GM12878 (cell line): ENCODE measurements around the gene HSBP1L1. TPM values are rescaled to one million over a fixed set of nuclear protein-coding genes. Genes with fewer than 3 reads are reported as not detected.

Source experiments
- BMI1 ChIP-seq: fragments of 450-650 bp; IDR thresholded peaks from 2 replicates; pipeline ENCODE4 v1.6.1; 2016; ENCODE audit warnings: mild to moderate bottlenecking, moderate library complexity, borderline replicate concordance
- CREB1 ChIP-seq: IDR thresholded peaks from 2 replicates; pipeline ENCODE4 v1.6.1; 2012; ENCODE audit warnings: low read depth, mild to moderate bottlenecking, inconsistent platforms
- DPF2 ChIP-seq: fragments of 450-650 bp; IDR thresholded peaks from 2 replicates; pipeline ENCODE4 v1.6.1; 2017; ENCODE audit warnings: mild to moderate bottlenecking
- FOS ChIP-seq: IDR thresholded peaks from 3 replicates; pipeline ENCODE4 v1.6.1; 2011; ENCODE audit warnings: borderline replicate concordance; ENCODE audit not compliant: insufficient read length; ENCODE audit errors: extremely low read depth
- FOXK2 ChIP-seq: fragments of 450-650 bp; IDR thresholded peaks from 2 replicates; pipeline ENCODE4 v1.6.1; 2017; ENCODE audit warnings: mild to moderate bottlenecking, moderate library complexity
- LARP7 ChIP-seq: fragments of 450-650 bp; IDR thresholded peaks from 2 replicates; pipeline ENCODE4 v1.6.1; 2017; ENCODE audit warnings: mild to moderate bottlenecking
- MEF2A ChIP-seq: IDR thresholded peaks from 2 replicates; pipeline ENCODE4 v1.6.1; 2011; ENCODE audit warnings: low read depth, mild to moderate bottlenecking, low read length, moderate library complexity; ENCODE audit not compliant: insufficient read depth
- MXI1 ChIP-seq: fragments of 150-350 bp; IDR thresholded peaks from 2 replicates; pipeline ENCODE4 v1.6.1; 2011; ENCODE audit warnings: low read depth, mild to moderate bottlenecking, inconsistent platforms, low read length, improper control_type of control experiment
- NR2C1 ChIP-seq: fragments of 450-650 bp; IDR thresholded peaks from 2 replicates; pipeline ENCODE4 v1.6.1; 2017; ENCODE audit warnings: antibody characterized with exemption, mild to moderate bottlenecking, moderate library complexity
- PAX5 ChIP-seq: IDR thresholded peaks from 2 replicates; pipeline ENCODE4 v1.6.1; 2011; ENCODE audit warnings: low read depth, low read length, borderline replicate concordance
- RBBP5 ChIP-seq: fragments of 200-600 bp; sonication (generic); conservative IDR thresholded peaks from 2 replicates; pipeline ENCODE4 v1.6.1; 2016
- SMC3 ChIP-seq: IDR thresholded peaks from 2 replicates; pipeline ENCODE4 v1.6.1; 2011; ENCODE audit warnings: low read length, improper control_type of control experiment, borderline replicate concordance
- TCF12 ChIP-seq: IDR thresholded peaks from 2 replicates; pipeline ENCODE4 v1.6.1; 2011; ENCODE audit warnings: low read depth, mild to moderate bottlenecking, low read length
- TCF7 ChIP-seq: IDR thresholded peaks from 2 replicates; pipeline ENCODE4 v1.6.1; 2014; ENCODE audit warnings: antibody characterized with exemption, borderline replicate concordance
- polyA plus RNA-seq, 11 experiments: library from polyadenylated mRNA; depleted of rRNA in 4 of 11; unstranded in 6 of 11; stranded (reverse) in 5 of 11; fragments of >200 nt; fragmentation: Nextera tagmentation in 4 of 11; fragmentation: Illumina TruSeq in 1 of 11; extraction: Ambion mirVana in 4 of 11; extraction: Trizol in 1 of 11; gene quantifications; 1 replicate in 1 of 11; 2 replicates in 10 of 11; pipeline versions ENCODE4 v1.2.1 to v1.2.3, GENCODE V29; 2011 to 2016; ENCODE audit warnings: inconsistent platforms in 2 of 11, missing spikeins in 2 of 11, low read depth in 1 of 11
- total RNA-seq, 4 experiments: library from RNA; depleted of rRNA in 3 of 4; stranded (reverse); fragments of >200 nt in 3 of 4; fragmentation: Illumina TruSeq in 1 of 4; extraction: Trizol in 1 of 4; gene quantifications; 2 replicates each; pipeline versions ENCODE4 v1.2.1 to v1.2.3, GENCODE V29; 2013 to 2021
- TF ChIP-seq, protein P1 (sequence below): IDR thresholded peaks from 2 replicates; pipeline ENCODE4 v1.6.1; 2012; ENCODE audit warnings: low read length, inconsistent platforms
- TF ChIP-seq, protein P2 (sequence below): fragments of 450-650 bp; conservative IDR thresholded peaks from 2 replicates; pipeline ENCODE4 v1.6.1; 2017; ENCODE audit warnings: mild to moderate bottlenecking, moderate library complexity
- TF ChIP-seq, protein P3 (sequence below): fragments of 450-650 bp; IDR thresholded peaks from 2 replicates; pipeline ENCODE4 v1.6.1; 2017; ENCODE audit warnings: mild to moderate bottlenecking, moderate library complexity
- TF ChIP-seq, protein P4 (sequence below): fragments of 450-650 bp; IDR thresholded peaks from 2 replicates; pipeline ENCODE4 v1.6.1; 2017; ENCODE audit warnings: borderline replicate concordance
- TF ChIP-seq, protein P5 (sequence below): IDR thresholded peaks from 2 replicates; pipeline ENCODE4 v1.6.1; 2011; ENCODE audit warnings: borderline replicate concordance, low read depth, mild to moderate bottlenecking, moderate library complexity, low read length; ENCODE audit not compliant: insufficient read depth, poor library complexity, severe bottlenecking

HSBP1L1 gene
- total and polyA plus RNA-seq, 10 of the 15 experiments (the other 5 are each of a cell fraction or from before 2014, with no cell fraction given): 0.97 to 14.0 (median 6.9) TPM; not detected in 1

DNA sequence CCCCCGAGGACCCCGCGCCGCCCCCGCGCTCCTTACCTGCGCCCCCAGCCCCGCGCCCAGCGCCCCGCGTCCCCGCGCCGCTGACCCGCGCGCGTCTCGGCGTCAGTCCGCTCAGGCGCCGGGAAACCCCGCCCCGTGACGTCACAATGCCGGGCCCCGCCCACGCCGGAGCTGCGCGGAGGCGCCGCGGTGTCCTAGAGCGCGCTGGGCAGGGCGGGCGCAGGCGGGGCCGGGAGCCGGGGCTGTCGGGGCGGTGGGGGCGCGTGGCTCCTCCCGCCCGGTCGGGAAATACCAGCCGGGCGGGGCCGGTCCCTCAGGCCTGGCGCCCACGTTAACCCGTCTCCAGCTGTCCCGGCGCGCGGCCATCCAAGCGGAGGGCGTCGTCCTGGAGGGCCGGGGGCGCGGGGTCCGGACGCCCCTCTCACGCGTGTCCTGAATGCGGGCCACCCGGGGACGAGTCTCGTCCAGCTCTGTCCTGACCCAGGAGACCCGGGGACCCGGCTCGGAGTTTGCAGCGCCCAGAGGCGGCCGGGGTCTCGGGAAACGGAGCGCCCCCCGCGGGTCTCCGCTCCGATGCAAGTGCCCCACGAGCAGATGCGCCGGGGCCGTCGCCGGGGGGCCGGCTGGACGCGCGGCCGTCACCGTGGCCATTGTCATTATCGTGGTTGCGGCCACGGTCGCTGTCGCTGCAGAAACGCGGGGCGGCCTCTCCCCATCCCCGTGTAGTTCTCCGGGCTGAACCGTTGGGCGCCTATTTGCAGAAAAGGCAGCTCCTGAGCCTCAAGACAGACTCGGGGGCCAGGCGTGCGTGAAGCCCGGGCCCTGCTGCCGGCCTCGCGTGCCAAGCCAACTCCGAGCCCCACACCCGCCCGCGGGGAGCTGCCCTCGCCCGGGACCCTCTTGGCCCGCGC is 12.6 kb upstream of the HSBP1L1 start, which contains the start of gene SLC66A2 (continued):
- 0 out of 2 replicates have a peak, but pooled peaks have one; percentile 41 for TF ChIP-seq MXI1
- no peak for TF ChIP-seq SMC3
- TF ChIP-seq, protein P1, sequence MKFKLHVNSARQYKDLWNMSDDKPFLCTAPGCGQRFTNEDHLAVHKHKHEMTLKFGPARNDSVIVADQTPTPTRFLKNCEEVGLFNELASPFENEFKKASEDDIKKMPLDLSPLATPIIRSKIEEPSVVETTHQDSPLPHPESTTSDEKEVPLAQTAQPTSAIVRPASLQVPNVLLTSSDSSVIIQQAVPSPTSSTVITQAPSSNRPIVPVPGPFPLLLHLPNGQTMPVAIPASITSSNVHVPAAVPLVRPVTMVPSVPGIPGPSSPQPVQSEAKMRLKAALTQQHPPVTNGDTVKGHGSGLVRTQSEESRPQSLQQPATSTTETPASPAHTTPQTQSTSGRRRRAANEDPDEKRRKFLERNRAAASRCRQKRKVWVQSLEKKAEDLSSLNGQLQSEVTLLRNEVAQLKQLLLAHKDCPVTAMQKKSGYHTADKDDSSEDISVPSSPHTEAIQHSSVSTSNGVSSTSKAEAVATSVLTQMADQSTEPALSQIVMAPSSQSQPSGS: no peak
- TF ChIP-seq FOS: no peak
- peak; percentile 88 for TF ChIP-seq CREB1
- peak; percentile 18; the same call in 1 of the 2 replicates for TF ChIP-seq PAX5
- TF ChIP-seq TCF12: no peak
- no peak for TF ChIP-seq TCF7
- TF ChIP-seq DPF2: peak; percentile 90
- TF ChIP-seq, protein P2, sequence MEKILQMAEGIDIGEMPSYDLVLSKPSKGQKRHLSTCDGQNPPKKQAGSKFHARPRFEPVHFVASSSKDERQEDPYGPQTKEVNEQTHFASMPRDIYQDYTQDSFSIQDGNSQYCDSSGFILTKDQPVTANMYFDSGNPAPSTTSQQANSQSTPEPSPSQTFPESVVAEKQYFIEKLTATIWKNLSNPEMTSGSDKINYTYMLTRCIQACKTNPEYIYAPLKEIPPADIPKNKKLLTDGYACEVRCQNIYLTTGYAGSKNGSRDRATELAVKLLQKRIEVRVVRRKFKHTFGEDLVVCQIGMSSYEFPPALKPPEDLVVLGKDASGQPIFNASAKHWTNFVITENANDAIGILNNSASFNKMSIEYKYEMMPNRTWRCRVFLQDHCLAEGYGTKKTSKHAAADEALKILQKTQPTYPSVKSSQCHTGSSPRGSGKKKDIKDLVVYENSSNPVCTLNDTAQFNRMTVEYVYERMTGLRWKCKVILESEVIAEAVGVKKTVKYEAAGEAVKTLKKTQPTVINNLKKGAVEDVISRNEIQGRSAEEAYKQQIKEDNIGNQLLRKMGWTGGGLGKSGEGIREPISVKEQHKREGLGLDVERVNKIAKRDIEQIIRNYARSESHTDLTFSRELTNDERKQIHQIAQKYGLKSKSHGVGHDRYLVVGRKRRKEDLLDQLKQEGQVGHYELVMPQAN: 0 out of 2 replicates have a peak, but pooled peaks have one; percentile 30
- TF ChIP-seq NR2C1: no peak
- TF ChIP-seq, protein P3, sequence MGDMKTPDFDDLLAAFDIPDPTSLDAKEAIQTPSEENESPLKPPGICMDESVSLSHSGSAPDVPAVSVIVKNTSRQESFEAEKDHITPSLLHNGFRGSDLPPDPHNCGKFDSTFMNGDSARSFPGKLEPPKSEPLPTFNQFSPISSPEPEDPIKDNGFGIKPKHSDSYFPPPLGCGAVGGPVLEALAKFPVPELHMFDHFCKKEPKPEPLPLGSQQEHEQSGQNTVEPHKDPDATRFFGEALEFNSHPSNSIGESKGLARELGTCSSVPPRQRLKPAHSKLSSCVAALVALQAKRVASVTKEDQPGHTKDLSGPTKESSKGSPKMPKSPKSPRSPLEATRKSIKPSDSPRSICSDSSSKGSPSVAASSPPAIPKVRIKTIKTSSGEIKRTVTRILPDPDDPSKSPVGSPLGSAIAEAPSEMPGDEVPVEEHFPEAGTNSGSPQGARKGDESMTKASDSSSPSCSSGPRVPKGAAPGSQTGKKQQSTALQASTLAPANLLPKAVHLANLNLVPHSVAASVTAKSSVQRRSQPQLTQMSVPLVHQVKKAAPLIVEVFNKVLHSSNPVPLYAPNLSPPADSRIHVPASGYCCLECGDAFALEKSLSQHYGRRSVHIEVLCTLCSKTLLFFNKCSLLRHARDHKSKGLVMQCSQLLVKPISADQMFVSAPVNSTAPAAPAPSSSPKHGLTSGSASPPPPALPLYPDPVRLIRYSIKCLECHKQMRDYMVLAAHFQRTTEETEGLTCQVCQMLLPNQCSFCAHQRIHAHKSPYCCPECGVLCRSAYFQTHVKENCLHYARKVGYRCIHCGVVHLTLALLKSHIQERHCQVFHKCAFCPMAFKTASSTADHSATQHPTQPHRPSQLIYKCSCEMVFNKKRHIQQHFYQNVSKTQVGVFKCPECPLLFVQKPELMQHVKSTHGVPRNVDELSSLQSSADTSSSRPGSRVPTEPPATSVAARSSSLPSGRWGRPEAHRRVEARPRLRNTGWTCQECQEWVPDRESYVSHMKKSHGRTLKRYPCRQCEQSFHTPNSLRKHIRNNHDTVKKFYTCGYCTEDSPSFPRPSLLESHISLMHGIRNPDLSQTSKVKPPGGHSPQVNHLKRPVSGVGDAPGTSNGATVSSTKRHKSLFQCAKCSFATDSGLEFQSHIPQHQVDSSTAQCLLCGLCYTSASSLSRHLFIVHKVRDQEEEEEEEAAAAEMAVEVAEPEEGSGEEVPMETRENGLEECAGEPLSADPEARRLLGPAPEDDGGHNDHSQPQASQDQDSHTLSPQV: no peak
- no peak for TF ChIP-seq RBBP5
- no peak for TF ChIP-seq FOXK2
- TF ChIP-seq, protein P4, sequence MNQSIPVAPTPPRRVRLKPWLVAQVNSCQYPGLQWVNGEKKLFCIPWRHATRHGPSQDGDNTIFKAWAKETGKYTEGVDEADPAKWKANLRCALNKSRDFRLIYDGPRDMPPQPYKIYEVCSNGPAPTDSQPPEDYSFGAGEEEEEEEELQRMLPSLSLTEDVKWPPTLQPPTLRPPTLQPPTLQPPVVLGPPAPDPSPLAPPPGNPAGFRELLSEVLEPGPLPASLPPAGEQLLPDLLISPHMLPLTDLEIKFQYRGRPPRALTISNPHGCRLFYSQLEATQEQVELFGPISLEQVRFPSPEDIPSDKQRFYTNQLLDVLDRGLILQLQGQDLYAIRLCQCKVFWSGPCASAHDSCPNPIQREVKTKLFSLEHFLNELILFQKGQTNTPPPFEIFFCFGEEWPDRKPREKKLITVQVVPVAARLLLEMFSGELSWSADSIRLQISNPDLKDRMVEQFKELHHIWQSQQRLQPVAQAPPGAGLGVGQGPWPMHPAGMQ: no peak
- no peak for TF ChIP-seq BMI1
- TF ChIP-seq MEF2A: 0 out of 2 replicates have a peak, but pooled peaks have one; percentile 20
- TF ChIP-seq LARP7: peak; percentile 64
- TF ChIP-seq, protein P5, sequence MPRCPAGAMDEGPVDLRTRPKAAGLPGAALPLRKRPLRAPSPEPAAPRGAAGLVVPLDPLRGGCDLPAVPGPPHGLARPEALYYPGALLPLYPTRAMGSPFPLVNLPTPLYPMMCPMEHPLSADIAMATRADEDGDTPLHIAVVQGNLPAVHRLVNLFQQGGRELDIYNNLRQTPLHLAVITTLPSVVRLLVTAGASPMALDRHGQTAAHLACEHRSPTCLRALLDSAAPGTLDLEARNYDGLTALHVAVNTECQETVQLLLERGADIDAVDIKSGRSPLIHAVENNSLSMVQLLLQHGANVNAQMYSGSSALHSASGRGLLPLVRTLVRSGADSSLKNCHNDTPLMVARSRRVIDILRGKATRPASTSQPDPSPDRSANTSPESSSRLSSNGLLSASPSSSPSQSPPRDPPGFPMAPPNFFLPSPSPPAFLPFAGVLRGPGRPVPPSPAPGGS: peak; percentile 54
